Gastroesophageal sphincter (tissue), 4 donors: ENCODE data around the gene KIT. TPM values are rescaled to one million over a fixed set of nuclear protein-coding genes. Genes with fewer than 3 reads are reported as not detected.

Source experiments
- ATAC-seq: fragments of 150-250 bp; one replicate; pipeline ENCODE4 v1.9.1; 2016; ENCODE audit warnings: mild to moderate bottlenecking, moderate library complexity
- H3K27ac ChIP-seq, 4 donors: fragments of 200-600 bp; sonication (generic) in 3 of 4; 1 replicate in 3 of 4; 2 replicates in 1 of 4; pipeline ENCODE4 v1.5.1; 2016 to 2019
- H3K27me3 ChIP-seq: fragments of 200-600 bp; sonication (generic); one replicate; pipeline ENCODE4 v1.5.1; 2019
- H3K36me3 ChIP-seq, 2 donors: fragments of 200-600 bp; sonication (generic); one replicate each; pipeline ENCODE4 v1.5.1; 2019; ENCODE audit warnings: control low read depth in 1 of 2
- H3K4me1 ChIP-seq, 3 donors: fragments of 200-600 bp; sonication (generic); 1 replicate in 2 of 3; 2 replicates in 1 of 3; pipeline ENCODE4 v1.5.1; 2016 to 2019; ENCODE audit warnings: control low read depth in 2 of 3
- H3K4me3 ChIP-seq, 2 donors: fragments of 200-600 bp; sonication (generic); one replicate each; pipeline ENCODE4 v1.5.1; 2019; ENCODE audit warnings: mild to moderate bottlenecking in 1 of 2, moderate library complexity in 1 of 2
- H3K9me3 ChIP-seq, 3 donors: fragments of 200-600 bp; sonication (generic); one replicate each; pipeline ENCODE4 v1.5.1; 2017 to 2019; ENCODE audit warnings: control low read depth in 2 of 3
- CTCF ChIP-seq, 4 experiments: fragments of 200-600 bp in 2 of 4; fragments of 450-650 bp in 2 of 4; sonication (generic) in 1 of 4; IDR thresholded peaks; one replicate each; pipeline ENCODE4 v1.5.1; 2017 to 2019; ENCODE audit warnings: antibody characterized with exemption in 4 of 4, mild to moderate bottlenecking in 2 of 4, moderate library complexity in 2 of 4
- EP300 ChIP-seq: sonication (generic); formaldehyde crosslinking; IDR thresholded peaks from one replicate; pipeline ENCODE4 v1.6.1; 2017; ENCODE audit warnings: antibody characterized with exemption, mild to moderate bottlenecking
- POLR2A ChIP-seq, 2 donors: fragments of 450-650 bp; IDR thresholded peaks; one replicate each; pipeline ENCODE4 v1.6.1; 2017; ENCODE audit warnings: antibody characterized with exemption in 2 of 2, mild to moderate bottlenecking in 2 of 2, moderate library complexity in 1 of 2
- POLR2AphosphoS5 ChIP-seq: sonication (generic); formaldehyde crosslinking; IDR thresholded peaks from one replicate; pipeline ENCODE4 v1.6.1; 2017; ENCODE audit warnings: antibody characterized with exemption
- WGBS, 2 donors: methylation state at CpG; one replicate each; pipeline ENCODE4 v1.1.5; 2018; ENCODE audit warnings: low coverage in 1 of 2; 5-methylcytosine and 5-hydroxymethylcytosine counted together
- total RNA-seq, 4 donors: library from RNA; depleted of rRNA; stranded (reverse); fragments of >200 nt; gene quantifications; one replicate each; pipeline ENCODE4 v1.1.0, GENCODE V29; 2016

KIT gene
- total RNA-seq, 4 donors from 2014 or later, result 25.4 to 69.3 (median 33.8) TPM

GRCh38 chr4:54661169-54661568, 3.4 kb downstream of the KIT start:
- H3K27ac ChIP-seq, result peak overlapping the region in 1 of 4 donors; percentile 17
- H3K4me1 ChIP-seq, result peaks cover 0 to 34% (median 23%) of the 10 kb centered on the region in 3 donors
- no peak for ATAC-seq
- H3K36me3 ChIP-seq, result no peaks in the 10 kb centered on the region
- 55 to 72% methylated on average over 2 to 5 of the region's 5 CpGs for WGBS, 2 donors
- H3K27me3 ChIP-seq, result peaks cover 71% of the 10 kb centered on the region
- no peak for TF ChIP-seq EP300
- no peak for TF ChIP-seq POLR2AphosphoS5
- TF ChIP-seq POLR2A (IDR thresholded peaks at IDR 0.05), result no peak
- TF ChIP-seq CTCF (IDR thresholded peaks at IDR 0.05), result no peak
- H3K9me3 ChIP-seq, result no peaks in the 10 kb centered on the region
- H3K4me3 ChIP-seq, result peak overlapping the region in 1 of 2 donors; percentile 62

GRCh38 chr4:54661686-54662085, 3.9 kb downstream of the KIT start:
- ATAC-seq, result no peak
- peak overlapping the region in 1 of 2 donors; percentile 62 for H3K4me3 ChIP-seq

GRCh38 chr4:54662123-54662522, 4.4 kb downstream of the KIT start:
- peak overlapping the region in 1 of 2 donors; percentile 1 for H3K4me3 ChIP-seq
- H3K27ac ChIP-seq, result no peak overlapping the region
- peaks cover 0 to 31% (median 21%) of the 10 kb centered on the region in 3 donors for H3K4me1 ChIP-seq
- no peaks in the 10 kb centered on the region for H3K36me3 ChIP-seq
- peaks cover 74% of the 10 kb centered on the region for H3K27me3 ChIP-seq
- H3K9me3 ChIP-seq, result no peaks in the 10 kb centered on the region
- WGBS, 2 donors, result 92 to 95% methylated on average over 3 of the region's 3 CpGs
- no peak for TF ChIP-seq CTCF (IDR thresholded peaks at IDR 0.05)
- no peak for TF ChIP-seq POLR2A (IDR thresholded peaks at IDR 0.05)
- no peak for TF ChIP-seq EP300
- TF ChIP-seq POLR2AphosphoS5, result no peak
- ATAC-seq, result no peak

More at GRCh38 chr4:54661686-54662085, 3.9 kb downstream of the KIT start:
- 58 to 73% methylated on average over 4 of the region's 4 CpGs for WGBS, 2 donors
- Histone ChIP-seq H3K4me1 (peaks cover 0 to 34% (median 23%) of the 10 kb centered on the region in 3 donors), H3K36me3 (no peaks in the 10 kb centered on the region), H3K27me3 (peaks cover 75% of the 10 kb centered on the region), H3K27ac (peak overlapping the region in 1 of 4 donors; percentile 17), H3K9me3 (no peaks in the 10 kb centered on the region)
- TF ChIP-seq POLR2AphosphoS5 (no peak), POLR2A (IDR thresholded peaks at IDR 0.05) (no peak), CTCF (IDR thresholded peaks at IDR 0.05) (no peak)

- Histone ChIP-seq H3K9me3 (no peaks in the 10 kb centered on the region), H3K4me1 (peaks cover 0 to 21% (median 12%) of the 10 kb centered on the region in 3 donors), H3K27me3 (peaks cover 65% of the 10 kb centered on the region), H3K27ac (no peak overlapping the region), H3K4me3 (peak overlapping the region in 1 of 2 donors; percentile 8), H3K36me3 (no peaks in the 10 kb centered on the region)
- no peak for ATAC-seq
- 72 to 77% methylated on average over 5 to 6 of the region's 6 CpGs for WGBS, 2 donors
- no peak for TF ChIP-seq POLR2A (IDR thresholded peaks at IDR 0.05)
- no peak for TF ChIP-seq POLR2AphosphoS5
- no peak for TF ChIP-seq CTCF (IDR thresholded peaks at IDR 0.05)
These were observed 5.3 kb downstream of the KIT start for GRCh38 chr4:54662901-54663585.

- no peak for ATAC-seq
- Histone ChIP-seq H3K27me3 (peaks cover 51% of the 10 kb centered on the region), H3K9me3 (no peaks in the 10 kb centered on the region), H3K4me1 (peaks cover 0 to 10% (median 4%) of the 10 kb centered on the region in 3 donors), H3K36me3 (no peaks in the 10 kb centered on the region), H3K27ac (no peak overlapping the region), H3K4me3 (no peak overlapping the region)
- TF ChIP-seq EP300, result no peak
- TF ChIP-seq CTCF (IDR thresholded peaks at IDR 0.05), result no peak
- TF ChIP-seq POLR2A (IDR thresholded peaks at IDR 0.05), result no peak
- TF ChIP-seq POLR2AphosphoS5, result no peak
- WGBS, 2 donors, result 95 to 100% methylated on average over 2 to 6 of the region's 6 CpGs
These were observed 6.6 kb downstream of the KIT start for GRCh38 chr4:54664400-54664799.
